Coronary artery (tissue), 2 donors: ENCODE data around the gene MGAT4C.

Experiments used
- DNase-seq: peaks from one replicate; pipeline ENCODE4 v3.0.0-alpha.2; 2017; ENCODE audit warnings: low spot score
- H3K27ac ChIP-seq, 2 donors: fragments of 200-600 bp; sonication (generic); one replicate each; pipeline ENCODE4 v1.5.1; 2016 to 2019
- H3K4me3 ChIP-seq: fragments of 200-600 bp; sonication (generic); 2 replicates; pipeline ENCODE4 v1.5.1; 2016; ENCODE audit warnings: mild to moderate bottlenecking, moderate library complexity
- TF ChIP-seq, protein P1 (sequence below): fragments of 200-600 bp; sonication (generic); IDR thresholded peaks from one replicate; pipeline ENCODE4 v1.5.1; 2019; ENCODE audit warnings: antibody characterized with exemption

MGAT4C gene

DNA sequence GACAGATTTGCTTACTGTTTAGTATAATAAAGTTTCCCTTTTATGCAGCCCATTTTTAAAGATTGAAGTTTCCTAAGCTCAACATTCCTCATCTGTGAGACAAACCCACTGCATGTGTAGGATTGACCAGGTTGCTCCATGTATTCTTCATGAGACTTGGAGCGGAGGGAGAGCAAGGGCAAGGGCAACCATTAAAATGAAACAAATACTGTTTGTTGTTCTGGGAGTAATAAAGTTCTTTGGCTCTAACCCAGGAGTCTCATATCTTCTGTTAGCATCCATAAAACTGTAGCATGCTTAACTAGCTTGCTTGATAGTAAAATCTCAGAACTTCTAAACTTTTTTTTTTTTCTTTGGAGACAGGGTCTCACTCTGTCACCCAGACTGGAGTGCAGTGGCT is 307.9 kb downstream of the MGAT4C start:
- Histone ChIP-seq H3K4me3 (no peak overlapping the region), H3K27ac (no peak overlapping the region)
- TF ChIP-seq, protein P1, sequence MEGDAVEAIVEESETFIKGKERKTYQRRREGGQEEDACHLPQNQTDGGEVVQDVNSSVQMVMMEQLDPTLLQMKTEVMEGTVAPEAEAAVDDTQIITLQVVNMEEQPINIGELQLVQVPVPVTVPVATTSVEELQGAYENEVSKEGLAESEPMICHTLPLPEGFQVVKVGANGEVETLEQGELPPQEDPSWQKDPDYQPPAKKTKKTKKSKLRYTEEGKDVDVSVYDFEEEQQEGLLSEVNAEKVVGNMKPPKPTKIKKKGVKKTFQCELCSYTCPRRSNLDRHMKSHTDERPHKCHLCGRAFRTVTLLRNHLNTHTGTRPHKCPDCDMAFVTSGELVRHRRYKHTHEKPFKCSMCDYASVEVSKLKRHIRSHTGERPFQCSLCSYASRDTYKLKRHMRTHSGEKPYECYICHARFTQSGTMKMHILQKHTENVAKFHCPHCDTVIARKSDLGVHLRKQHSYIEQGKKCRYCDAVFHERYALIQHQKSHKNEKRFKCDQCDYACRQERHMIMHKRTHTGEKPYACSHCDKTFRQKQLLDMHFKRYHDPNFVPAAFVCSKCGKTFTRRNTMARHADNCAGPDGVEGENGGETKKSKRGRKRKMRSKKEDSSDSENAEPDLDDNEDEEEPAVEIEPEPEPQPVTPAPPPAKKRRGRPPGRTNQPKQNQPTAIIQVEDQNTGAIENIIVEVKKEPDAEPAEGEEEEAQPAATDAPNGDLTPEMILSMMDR: no peak
- DNase-seq: no peak

DNA sequence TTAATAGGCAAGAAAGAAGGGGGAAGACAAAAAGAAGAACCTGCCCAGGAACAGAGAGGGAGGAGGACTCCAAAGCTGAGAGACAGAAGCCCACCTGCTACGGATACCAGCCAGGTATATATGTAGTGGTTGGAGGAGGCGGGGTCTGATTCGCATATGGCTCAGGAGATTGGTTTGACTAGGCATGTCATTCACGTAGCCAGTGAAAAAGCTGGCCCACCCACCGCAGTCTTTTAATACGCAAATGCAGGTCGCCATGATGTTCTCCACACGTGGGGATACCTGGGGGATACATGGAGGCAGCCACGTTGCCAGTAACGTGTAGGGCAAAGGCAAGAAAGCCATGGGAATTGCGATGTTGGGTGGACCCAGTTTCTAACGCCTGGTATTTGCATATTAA is 308.9 kb downstream of the MGAT4C start:
- no peak for DNase-seq
- TF ChIP-seq, protein P1: no peak
- Histone ChIP-seq H3K4me3 (no peak overlapping the region), H3K27ac (no peak overlapping the region)

DNA sequence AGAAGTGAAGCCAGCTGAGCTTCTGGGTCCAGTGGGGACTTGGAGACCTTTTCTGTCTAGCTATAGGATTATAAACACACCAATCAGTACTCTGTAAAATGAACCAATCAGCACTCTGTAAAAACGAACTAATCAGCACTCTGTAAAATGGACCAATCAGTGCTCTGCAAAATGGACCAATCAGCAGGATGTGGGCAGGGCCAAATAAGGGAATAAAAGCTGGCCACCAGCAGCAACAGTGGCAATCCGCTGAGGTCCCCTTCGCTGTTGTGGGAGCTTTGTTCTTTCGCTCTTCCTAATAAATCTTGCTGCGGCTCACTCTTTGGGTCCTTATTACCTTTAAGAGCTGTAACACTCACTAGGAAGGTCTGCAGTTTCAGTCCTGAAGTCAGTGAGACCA is 309.8 kb downstream of the MGAT4C start:
- Histone ChIP-seq H3K4me3 (no peak overlapping the region), H3K27ac (no peak overlapping the region)
- DNase-seq: no peak
- TF ChIP-seq, protein P1: no peak

DNA sequence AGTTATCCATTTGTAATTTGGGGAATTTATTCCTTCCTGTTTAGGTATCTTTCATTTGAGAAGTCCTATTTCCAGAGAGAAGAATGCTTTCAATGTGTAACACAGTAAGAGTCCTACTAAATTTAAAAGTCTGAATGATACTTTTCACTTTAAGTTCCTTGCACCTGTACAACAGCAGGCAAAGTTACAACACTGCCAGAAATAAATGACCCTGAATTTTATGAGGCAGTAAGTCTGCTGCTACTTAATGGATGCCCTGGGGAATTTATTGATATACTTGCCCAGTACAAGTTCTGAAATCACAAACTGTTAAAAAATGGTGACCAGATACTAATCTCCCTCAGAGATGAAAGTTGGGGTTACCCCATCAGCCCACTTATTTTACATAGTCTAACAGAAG is 329.0 kb downstream of the MGAT4C start:
- TF ChIP-seq, protein P1: no peak
- no peak for DNase-seq
- Histone ChIP-seq H3K4me3 (no peak overlapping the region), H3K27ac (no peak overlapping the region)

DNA sequence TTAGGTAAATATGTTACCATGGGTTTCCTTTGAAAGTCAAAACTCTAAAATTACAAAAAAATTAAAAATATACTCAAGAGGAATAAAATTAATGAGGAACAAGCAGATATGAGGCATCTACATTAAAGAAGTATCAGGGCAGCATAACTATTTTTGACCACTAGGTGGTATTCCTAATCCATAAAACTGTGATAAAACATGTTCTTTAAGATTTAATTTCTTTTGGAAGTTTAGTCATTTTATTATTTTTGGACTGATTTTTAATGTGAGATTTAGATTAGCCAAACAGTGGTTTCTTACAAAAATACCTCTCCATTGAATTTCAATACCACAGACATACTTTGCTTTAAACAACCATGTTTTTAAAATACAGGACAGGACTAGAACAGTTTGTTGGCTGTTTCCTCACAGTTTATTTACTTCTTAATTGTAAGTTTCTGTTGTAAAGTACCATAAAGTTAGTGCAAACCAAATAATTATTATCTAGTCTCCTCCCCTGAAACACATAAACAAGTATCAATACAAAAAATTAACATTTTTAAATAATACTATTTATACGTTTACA is 332.3 kb downstream of the MGAT4C start:
- DNase-seq: no peak
- H3K4me3 ChIP-seq: no peak overlapping the region
- TF ChIP-seq, protein P1: peak; percentile 34
- H3K27ac ChIP-seq: no peak overlapping the region

DNA sequence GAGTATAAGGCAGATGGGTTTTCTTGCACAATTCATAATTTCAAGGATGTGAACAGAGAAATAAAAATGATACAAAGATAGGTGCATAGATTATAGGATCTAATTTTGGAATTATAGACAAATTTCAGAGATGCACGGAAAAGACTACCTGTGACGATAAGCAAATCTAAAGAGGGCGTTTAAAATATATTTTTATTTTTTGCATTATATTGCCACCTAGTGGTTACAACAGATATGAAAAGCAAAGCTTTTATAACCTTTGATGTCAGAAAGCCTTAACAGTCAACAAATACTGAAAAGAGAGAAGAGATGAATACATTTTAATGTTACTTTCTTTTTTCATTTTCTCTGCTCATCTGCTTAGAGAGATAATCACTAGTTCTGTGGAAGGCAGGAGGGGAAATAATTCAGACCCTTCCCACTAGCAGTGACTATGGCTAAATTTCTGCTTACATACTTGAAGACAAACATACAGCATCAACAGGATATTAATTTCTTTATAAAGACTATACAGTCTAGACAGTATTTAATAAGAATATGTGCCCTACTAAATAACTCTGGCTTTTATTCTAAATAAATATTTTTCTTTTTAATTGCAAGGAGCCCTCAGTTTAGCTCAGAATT is 335.8 kb downstream of the MGAT4C start:
- H3K4me3 ChIP-seq: no peak overlapping the region
- no peak for DNase-seq
- TF ChIP-seq, protein P1: peak; percentile 43
- no peak overlapping the region for H3K27ac ChIP-seq
